Islet precursor cell (in vitro differentiated cells): ENCODE measurements around the gene TXNL4A.
"Not testable (repeated sequence)": the region's sequence is repeated elsewhere in the genome, so short reads cannot be mapped to it uniquely, and the experiment has no call there.

ENCODE experiments used
- DNase-seq: peaks from one replicate; pipeline ENCODE4 v3.0.0-alpha.2; 2018

TXNL4A gene

GRCh38 chr18:79962835-79963657, 25.3 kb downstream of the TXNL4A start:
- no peak for DNase-seq

GRCh38 chr18:79962311-79962710, 26.1 kb downstream of the TXNL4A start:
- peak; percentile 89 for DNase-seq

- no peak for DNase-seq
These were observed 26.7 kb downstream of the TXNL4A start for GRCh38 chr18:79961527-79962291.

GRCh38 chr18:79960921-79961526, 27.3 kb downstream of the TXNL4A start:
- DNase-seq, result no peak

GRCh38 chr18:79960161-79960801, 28.1 kb downstream of the TXNL4A start:
- not testable (repeated sequence) for DNase-seq

GRCh38 chr18:79958981-79959380, 29.4 kb downstream of the TXNL4A start:
- DNase-seq, result no peak

- no peak for DNase-seq
These were observed 32.1 kb downstream of the TXNL4A start for GRCh38 chr18:79956276-79956675.

GRCh38 chr18:79955302-79956075, 32.9 kb downstream of the TXNL4A start:
- peak; percentile 22 for DNase-seq

GRCh38 chr18:79954791-79955190, 33.6 kb downstream of the TXNL4A start:
- peak; percentile 48 for DNase-seq

GRCh38 chr18:79953971-79954651, 34.3 kb downstream of the TXNL4A start:
- peak; percentile 64 for DNase-seq

GRCh38 chr18:79952996-79953559, 35.3 kb downstream of the TXNL4A start:
- peak; percentile 68 for DNase-seq

GRCh38 chr18:79952456-79952995, 35.8 kb downstream of the TXNL4A start:
- DNase-seq, result no peak

GRCh38 chr18:79951545-79952455, 36.6 kb downstream of the TXNL4A start, which contains the start of gene SLC66A2:
Gene SLC66A2 (minus strand): TSS chr18:79951653. CDS start chr18:79950926, 727 bp downstream.
- peak; percentile 93 for DNase-seq

GRCh38 chr18:79950515-79951341, 37.6 kb downstream of the TXNL4A start:
- peak; percentile 55 for DNase-seq

- peak; percentile 41 for DNase-seq
These were observed 38.5 kb downstream of the TXNL4A start for GRCh38 chr18:79949697-79950487.

- DNase-seq, result peak; percentile 30
These were observed 39.5 kb downstream of the TXNL4A start for GRCh38 chr18:79948719-79949411.
